HEK293 (cell line): ENCODE data around the gene SLC48A1.
A peak's percentile ranks its signal among the peaks of the same experiment; 100 is the strongest.

Source experiments
- CTCF ChIA-PET: fragments of 350-600 bp; formaldehyde crosslinking; extraction: SDS; loops from one replicate; lab custom pipeline; 2021; ENCODE audit warnings: antibody characterized with exemption; lab: Yijun Ruan, JAX
- POLR2A ChIA-PET: fragments of 300-600 bp; formaldehyde crosslinking; extraction: SDS; loops from one replicate; lab custom pipeline; 2020; ENCODE audit warnings: antibody characterized with exemption, inconsistent platforms; lab: Yijun Ruan, JAX
- H3K27ac ChIP-seq: fragments of 200-500 bp; sonication (Bioruptor generic); 2 replicates; pipeline ENCODE4 v1.5.1; 2014; ENCODE audit warnings: low read depth, low read length, control low read depth, inconsistent platforms; ENCODE audit errors: extremely low read depth
- H3K36me3 ChIP-seq, 2 experiments: fragments of 200-500 bp in 1 of 2; sonication (Bioruptor generic) in 1 of 2; 1 replicate in 1 of 2; 2 replicates in 1 of 2; pipeline ENCODE4 v1.5.1; 2014 to 2017; ENCODE audit warnings: inconsistent platforms in 2 of 2, low read length in 2 of 2; ENCODE audit not compliant: control insufficient read depth in 2 of 2, insufficient read depth in 1 of 2
- H3K4me1 ChIP-seq: fragments of 200-500 bp; sonication (Bioruptor generic); 2 replicates; pipeline ENCODE4 v1.5.1; 2014; ENCODE audit warnings: mild to moderate bottlenecking, low read length, inconsistent platforms; ENCODE audit not compliant: control insufficient read depth, insufficient read depth
- H3K4me3 ChIP-seq: 2 replicates; pipeline ENCODE4 v1.5.1; 2011; ENCODE audit warnings: low read depth, mild to moderate bottlenecking, control low read depth, low read length, moderate library complexity
- H3K9me3 ChIP-seq: fragments of 200-500 bp; sonication (Bioruptor generic); 2 replicates; pipeline ENCODE4 v1.5.1; 2014; ENCODE audit warnings: low read depth, low read length, inconsistent platforms; ENCODE audit not compliant: control insufficient read depth, insufficient read depth
- HOXC10 ChIP-seq: sonication (generic); formaldehyde crosslinking; IDR thresholded peaks from 2 replicates; pipeline ENCODE4 v1.8.1; 2023; ENCODE audit warnings: mild to moderate bottlenecking, missing genetic modification reagents
- MYNN ChIP-seq: fragments of 450-650 bp; formaldehyde crosslinking; IDR thresholded peaks from 2 replicates; pipeline ENCODE4 v1.5.1; 2016; ENCODE audit warnings: missing biosample characterization, missing genetic modification characterization, borderline replicate concordance
- PRDM1 ChIP-seq: fragments of 450-650 bp; formaldehyde crosslinking; IDR thresholded peaks from 2 replicates; pipeline ENCODE4; 2016; ENCODE audit warnings: missing biosample characterization, missing genetic modification characterization
- RBAK ChIP-seq: fragments of 450-650 bp; formaldehyde crosslinking; IDR thresholded peaks from 2 replicates; pipeline ENCODE4 v1.5.1; 2016; ENCODE audit warnings: missing biosample characterization, missing genetic modification characterization
- REPIN1 ChIP-seq: fragments of 450-650 bp; formaldehyde crosslinking; IDR thresholded peaks from 2 replicates; pipeline ENCODE4 v1.5.1; 2017; ENCODE audit warnings: missing biosample characterization, missing genetic modification characterization, low read depth
- ZBTB21 ChIP-seq: fragments of 450-650 bp; formaldehyde crosslinking; IDR thresholded peaks from 2 replicates; pipeline ENCODE4 v1.5.1; 2017; ENCODE audit warnings: missing biosample characterization, missing genetic modification characterization
- ZFP69B ChIP-seq: fragments of 450-650 bp; formaldehyde crosslinking; IDR thresholded peaks from 2 replicates; pipeline ENCODE4 v1.5.1; 2016; ENCODE audit warnings: missing biosample characterization, missing genetic modification characterization
- ZIC2 ChIP-seq: fragments of 450-650 bp; formaldehyde crosslinking; IDR thresholded peaks from 2 replicates; pipeline ENCODE4 v1.5.1; 2016; ENCODE audit warnings: missing biosample characterization, missing genetic modification characterization
- ZNF138 ChIP-seq: fragments of 450-650 bp; formaldehyde crosslinking; IDR thresholded peaks from 2 replicates; pipeline ENCODE4 v1.5.1; 2016; ENCODE audit warnings: missing biosample characterization, missing genetic modification characterization, borderline replicate concordance
- ZNF140 ChIP-seq: fragments of 450-650 bp; formaldehyde crosslinking; IDR thresholded peaks from 2 replicates; pipeline ENCODE4 v1.5.1; 2016; ENCODE audit warnings: missing biosample characterization, missing genetic modification characterization
- ZNF202 ChIP-seq: fragments of 450-650 bp; formaldehyde crosslinking; IDR thresholded peaks from 2 replicates; pipeline ENCODE4 v1.5.1; 2016; ENCODE audit warnings: missing biosample characterization, missing genetic modification characterization, borderline replicate concordance
- ZNF221 ChIP-seq: fragments of 450-650 bp; formaldehyde crosslinking; IDR thresholded peaks from 2 replicates; pipeline ENCODE4 v1.5.1; 2017; ENCODE audit warnings: missing biosample characterization, missing genetic modification characterization, borderline replicate concordance
- ZNF23 ChIP-seq: fragments of 450-650 bp; formaldehyde crosslinking; IDR thresholded peaks from 2 replicates; pipeline ENCODE4 v1.5.1; 2016; ENCODE audit warnings: missing biosample characterization, missing genetic modification characterization, borderline replicate concordance
- ZNF248 ChIP-seq: fragments of 450-650 bp; formaldehyde crosslinking; IDR thresholded peaks from 2 replicates; pipeline ENCODE4 v1.5.1; 2017; ENCODE audit warnings: missing biosample characterization, missing genetic modification characterization
- ZNF292 ChIP-seq: fragments of 450-650 bp; formaldehyde crosslinking; IDR thresholded peaks from 2 replicates; pipeline ENCODE4 v1.5.1; 2016; ENCODE audit warnings: low read depth, missing biosample characterization, missing genetic modification characterization, borderline replicate concordance
- ZNF350 ChIP-seq: fragments of 450-650 bp; formaldehyde crosslinking; IDR thresholded peaks from 2 replicates; pipeline ENCODE4 v1.5.0; 2017; ENCODE audit warnings: missing biosample characterization, mild to moderate bottlenecking, missing genetic modification characterization
- ZNF416 ChIP-seq: fragments of 450-650 bp; formaldehyde crosslinking; IDR thresholded peaks from 2 replicates; pipeline ENCODE4 v1.5.1; 2016; ENCODE audit warnings: missing biosample characterization, missing genetic modification characterization
- ZNF423 ChIP-seq: fragments of 450-650 bp; formaldehyde crosslinking; IDR thresholded peaks from 2 replicates; pipeline ENCODE4 v1.5.1; 2016; ENCODE audit warnings: missing biosample characterization, missing genetic modification characterization
- ZNF521 ChIP-seq: fragments of 450-650 bp; formaldehyde crosslinking; IDR thresholded peaks from 2 replicates; pipeline ENCODE4 v1.5.1; 2017; ENCODE audit warnings: missing biosample characterization, mild to moderate bottlenecking, missing genetic modification characterization
- ZNF530 ChIP-seq: fragments of 450-650 bp; formaldehyde crosslinking; IDR thresholded peaks from 2 replicates; pipeline ENCODE4 v1.5.1; 2016; ENCODE audit warnings: low read depth, missing biosample characterization, missing genetic modification characterization
- ZNF549 ChIP-seq: fragments of 450-650 bp; IDR thresholded peaks from 2 replicates; pipeline ENCODE4 v1.5.1; 2018; ENCODE audit warnings: missing biosample characterization, missing genetic modification characterization, mild to moderate bottlenecking, inconsistent platforms, moderate library complexity
- ZNF555 ChIP-seq: fragments of 450-650 bp; formaldehyde crosslinking; conservative IDR thresholded peaks from 2 replicates; pipeline ENCODE4 v1.5.1; 2017; ENCODE audit warnings: missing biosample characterization, mild to moderate bottlenecking, missing genetic modification characterization, inconsistent platforms
- ZNF571 ChIP-seq: fragments of 450-650 bp; formaldehyde crosslinking; IDR thresholded peaks from 2 replicates; pipeline ENCODE4 v1.5.0; 2017; ENCODE audit warnings: missing biosample characterization, missing genetic modification characterization
- ZNF585B ChIP-seq: fragments of 450-650 bp; formaldehyde crosslinking; IDR thresholded peaks from 2 replicates; pipeline ENCODE4 v1.5.1; 2016; ENCODE audit warnings: missing biosample characterization, missing genetic modification characterization
- ZNF600 ChIP-seq: fragments of 450-650 bp; formaldehyde crosslinking; IDR thresholded peaks from 2 replicates; pipeline ENCODE4 v1.5.1; 2016; ENCODE audit warnings: missing biosample characterization, missing genetic modification characterization
- ZNF621 ChIP-seq: fragments of 450-650 bp; formaldehyde crosslinking; IDR thresholded peaks from 2 replicates; pipeline ENCODE4 v1.5.1; 2017; ENCODE audit warnings: missing biosample characterization, missing genetic modification characterization
- ZNF660 ChIP-seq: fragments of 450-650 bp; IDR thresholded peaks from 2 replicates; pipeline ENCODE4 v1.5.1; 2018; ENCODE audit warnings: missing biosample characterization, mild to moderate bottlenecking, missing genetic modification characterization
- ZNF670 ChIP-seq: fragments of 450-650 bp; formaldehyde crosslinking; IDR thresholded peaks from 2 replicates; pipeline ENCODE4 v1.5.1; 2016; ENCODE audit warnings: missing biosample characterization, missing genetic modification characterization, low read depth
- ZNF707 ChIP-seq: fragments of 450-650 bp; formaldehyde crosslinking; IDR thresholded peaks from 2 replicates; pipeline ENCODE4 v1.5.1; 2016; ENCODE audit warnings: missing biosample characterization, missing genetic modification characterization
- ZNF791 ChIP-seq: fragments of 450-650 bp; formaldehyde crosslinking; IDR thresholded peaks from 2 replicates; pipeline ENCODE4 v1.5.1; 2016; ENCODE audit warnings: missing biosample characterization, missing genetic modification characterization
- ZSCAN16 ChIP-seq: fragments of 450-650 bp; formaldehyde crosslinking; IDR thresholded peaks from 2 replicates; pipeline ENCODE4 v1.5.1; 2016; ENCODE audit warnings: missing biosample characterization, missing genetic modification characterization
- ZXDB ChIP-seq: fragments of 450-650 bp; formaldehyde crosslinking; IDR thresholded peaks from 2 replicates; pipeline ENCODE4 v1.5.1; 2016; ENCODE audit warnings: missing biosample characterization, missing genetic modification characterization
- TF ChIP-seq, protein P1 (sequence below): fragments of 450-650 bp; IDR thresholded peaks from 2 replicates; pipeline ENCODE4 v1.5.1; 2018; ENCODE audit warnings: missing biosample characterization, missing genetic modification characterization
- TF ChIP-seq, protein P2 (sequence below): sonication (generic); formaldehyde crosslinking; IDR thresholded peaks from 2 replicates; pipeline ENCODE4 v1.8.1; 2022; ENCODE audit warnings: mild to moderate bottlenecking, moderate library complexity, missing genetic modification reagents
- TF ChIP-seq, protein P3 (sequence below): fragments of 450-650 bp; formaldehyde crosslinking; IDR thresholded peaks from 2 replicates; pipeline ENCODE4 v1.5.1; 2016; ENCODE audit warnings: missing biosample characterization, missing genetic modification characterization

SLC48A1 gene

DNA sequence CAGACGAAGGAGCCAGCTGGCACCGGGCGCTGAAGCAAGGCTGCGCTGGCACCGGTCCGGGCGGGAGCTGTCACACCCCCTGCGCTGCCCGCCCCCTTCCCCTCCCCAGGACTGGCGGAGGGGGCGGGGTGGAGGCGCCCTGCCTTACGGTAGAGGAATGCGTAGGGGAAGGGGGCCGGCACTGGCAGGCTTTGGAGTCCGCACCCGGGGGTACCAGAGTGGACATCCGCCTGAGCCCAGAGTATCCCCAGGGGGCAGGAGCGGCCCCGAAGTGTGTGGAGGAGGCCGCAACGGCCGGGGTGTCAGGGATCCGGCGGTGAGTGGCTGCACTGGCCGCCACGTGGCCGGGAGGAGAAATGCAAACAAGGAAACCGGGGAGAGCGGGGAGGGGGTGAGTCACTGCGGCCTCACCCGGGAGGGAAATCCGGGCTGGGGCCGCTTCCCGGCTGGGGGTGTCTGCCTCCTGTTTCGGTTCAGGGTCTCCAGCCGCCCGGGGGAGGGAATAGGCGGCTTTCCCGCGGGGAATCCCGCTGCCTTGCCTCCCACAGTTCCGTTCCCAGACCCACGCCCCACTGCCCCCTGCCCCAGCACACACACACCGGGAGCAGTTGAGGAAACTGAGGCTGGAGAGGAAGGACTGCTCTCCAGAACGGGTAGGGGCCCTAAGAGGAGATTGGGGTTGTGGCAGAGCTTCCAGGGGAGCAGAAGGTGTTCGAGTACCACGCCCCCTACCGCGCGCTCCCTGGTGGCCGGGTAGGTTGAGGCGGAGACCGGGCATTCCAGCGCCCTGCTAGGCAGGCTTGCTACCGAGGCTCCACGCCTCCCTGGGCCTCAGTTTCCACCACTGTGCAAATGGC is 14.0 kb upstream of the SLC48A1 start, which contains the start of gene RAPGEF3:
Gene RAPGEF3, minus strand, starts transcription at position 47 of the 857 bp plus-strand sequence. CDS start 324 bp downstream, outside the sequence.
- ChIA-PET POLR2A (interaction anchor here (1.1 to 1.6 kb wide), 3 partner anchors 8 to 14 kb away, joined by 3 to 6 read pairs (median 3); partner anchors contain the start of gene SLC48A1), CTCF (interaction anchor here (0.9 to 14.1 kb wide), 6 partner anchors 9 to 79 kb away, joined by 4 to 241 read pairs (median 10); partner anchors contain the start of gene SLC48A1)
- Histone ChIP-seq H3K4me1 (peaks cover 5% of the 10 kb centered on the region; the same call in 1 of the 2 replicates), H3K36me3 (no peaks in the 10 kb centered on the region), H3K4me3 (peak within 1 kb of the TSS; percentile 46), H3K9me3 (no peaks in the 10 kb centered on the region), H3K27ac (peak within 1 kb of the TSS; percentile 11; the same call in 1 of the 2 replicates)
- no peak for TF ChIP-seq ZNF140
- TF ChIP-seq ZNF585B (tag by site-specific recombination): peak; percentile 14; the same call in 1 of the 2 replicates
- peak; percentile 86 for TF ChIP-seq ZIC2 (tag by site-specific recombination)
- no peak for TF ChIP-seq ZNF549 (tag by site-specific recombination)
- TF ChIP-seq ZSCAN16 (tag by site-specific recombination): no peak
- no peak for TF ChIP-seq ZNF202
- TF ChIP-seq ZNF221 (tag by site-specific recombination): no peak
- TF ChIP-seq, protein P1, sequence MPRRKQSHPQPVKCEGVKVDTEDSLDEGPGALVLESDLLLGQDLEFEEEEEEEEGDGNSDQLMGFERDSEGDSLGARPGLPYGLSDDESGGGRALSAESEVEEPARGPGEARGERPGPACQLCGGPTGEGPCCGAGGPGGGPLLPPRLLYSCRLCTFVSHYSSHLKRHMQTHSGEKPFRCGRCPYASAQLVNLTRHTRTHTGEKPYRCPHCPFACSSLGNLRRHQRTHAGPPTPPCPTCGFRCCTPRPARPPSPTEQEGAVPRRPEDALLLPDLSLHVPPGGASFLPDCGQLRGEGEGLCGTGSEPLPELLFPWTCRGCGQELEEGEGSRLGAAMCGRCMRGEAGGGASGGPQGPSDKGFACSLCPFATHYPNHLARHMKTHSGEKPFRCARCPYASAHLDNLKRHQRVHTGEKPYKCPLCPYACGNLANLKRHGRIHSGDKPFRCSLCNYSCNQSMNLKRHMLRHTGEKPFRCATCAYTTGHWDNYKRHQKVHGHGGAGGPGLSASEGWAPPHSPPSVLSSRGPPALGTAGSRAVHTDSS (tag by site-specific recombination): no peak
- no peak for TF ChIP-seq ZNF23 (tag by site-specific recombination)
- TF ChIP-seq ZNF555: no peak
- no peak for TF ChIP-seq ZNF138 (tag by site-specific recombination)
- TF ChIP-seq, protein P2, sequence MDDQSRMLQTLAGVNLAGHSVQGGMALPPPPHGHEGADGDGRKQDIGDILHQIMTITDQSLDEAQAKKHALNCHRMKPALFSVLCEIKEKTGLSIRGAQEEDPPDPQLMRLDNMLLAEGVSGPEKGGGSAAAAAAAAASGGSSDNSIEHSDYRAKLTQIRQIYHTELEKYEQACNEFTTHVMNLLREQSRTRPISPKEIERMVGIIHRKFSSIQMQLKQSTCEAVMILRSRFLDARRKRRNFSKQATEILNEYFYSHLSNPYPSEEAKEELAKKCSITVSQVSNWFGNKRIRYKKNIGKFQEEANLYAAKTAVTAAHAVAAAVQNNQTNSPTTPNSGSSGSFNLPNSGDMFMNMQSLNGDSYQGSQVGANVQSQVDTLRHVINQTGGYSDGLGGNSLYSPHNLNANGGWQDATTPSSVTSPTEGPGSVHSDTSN: no peak
- peak; percentile 45; the same call in 1 of the 2 replicates for TF ChIP-seq ZNF660 (tag by site-specific recombination)
- TF ChIP-seq ZNF670 (tag by site-specific recombination): no peak
- TF ChIP-seq MYNN (tag by site-specific recombination): no peak
- no peak for TF ChIP-seq ZBTB21 (tag by site-specific recombination)
- no peak for TF ChIP-seq ZNF248 (tag by site-specific recombination)
- no peak for TF ChIP-seq ZNF292
- no peak for TF ChIP-seq REPIN1 (tag by site-specific recombination)
- TF ChIP-seq ZNF600: peak; percentile 95
- TF ChIP-seq ZNF571: no peak
- TF ChIP-seq ZNF707: no peak
- TF ChIP-seq ZXDB (tag by site-specific recombination): peak; percentile 68
- peak; percentile 54; the same call in 1 of the 2 replicates for TF ChIP-seq ZNF423 (tag by site-specific recombination)
- TF ChIP-seq ZNF791 (tag by site-specific recombination): no peak
- TF ChIP-seq ZNF530 (tag by site-specific recombination): no peak
- TF ChIP-seq PRDM1: peak; percentile 92
- TF ChIP-seq RBAK (tag by site-specific recombination): no peak
- TF ChIP-seq ZNF621 (tag by site-specific recombination): no peak
- no peak for TF ChIP-seq ZNF350
- TF ChIP-seq ZNF416 (tag by site-specific recombination): no peak
- TF ChIP-seq, protein P3, sequence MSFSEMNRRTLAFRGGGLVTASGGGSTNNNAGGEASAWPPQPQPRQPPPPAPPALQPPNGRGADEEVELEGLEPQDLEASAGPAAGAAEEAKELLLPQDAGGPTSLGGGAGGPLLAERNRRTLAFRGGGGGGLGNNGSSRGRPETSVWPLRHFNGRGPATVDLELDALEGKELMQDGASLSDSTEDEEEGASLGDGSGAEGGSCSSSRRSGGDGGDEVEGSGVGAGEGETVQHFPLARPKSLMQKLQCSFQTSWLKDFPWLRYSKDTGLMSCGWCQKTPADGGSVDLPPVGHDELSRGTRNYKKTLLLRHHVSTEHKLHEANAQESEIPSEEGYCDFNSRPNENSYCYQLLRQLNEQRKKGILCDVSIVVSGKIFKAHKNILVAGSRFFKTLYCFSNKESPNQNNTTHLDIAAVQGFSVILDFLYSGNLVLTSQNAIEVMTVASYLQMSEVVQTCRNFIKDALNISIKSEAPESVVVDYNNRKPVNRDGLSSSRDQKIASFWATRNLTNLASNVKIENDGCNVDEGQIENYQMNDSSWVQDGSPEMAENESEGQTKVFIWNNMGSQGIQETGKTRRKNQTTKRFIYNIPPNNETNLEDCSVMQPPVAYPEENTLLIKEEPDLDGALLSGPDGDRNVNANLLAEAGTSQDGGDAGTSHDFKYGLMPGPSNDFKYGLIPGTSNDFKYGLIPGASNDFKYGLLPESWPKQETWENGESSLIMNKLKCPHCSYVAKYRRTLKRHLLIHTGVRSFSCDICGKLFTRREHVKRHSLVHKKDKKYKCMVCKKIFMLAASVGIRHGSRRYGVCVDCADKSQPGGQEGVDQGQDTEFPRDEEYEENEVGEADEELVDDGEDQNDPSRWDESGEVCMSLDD (tag by site-specific recombination): peak; percentile 93
- TF ChIP-seq ZNF521 (tag by site-specific recombination): no peak
- TF ChIP-seq HOXC10 (CRISPR knock-in tag): no peak
- TF ChIP-seq ZFP69B (tag by site-specific recombination): no peak; the same call in 1 of the 2 replicates
